HG03378 (cell line): ENCODE measurements around the gene SLC26A1.

Experiments
- ATAC-seq: cut with Tn5 transposase; IDR thresholded peaks from one replicate; pipeline ENCODE4 v1.9.1; 2021; ENCODE audit warnings: mild to moderate bottlenecking, moderate library complexity; ENCODE audit not compliant: unreplicated experiment

Gene SLC26A1

DNA sequence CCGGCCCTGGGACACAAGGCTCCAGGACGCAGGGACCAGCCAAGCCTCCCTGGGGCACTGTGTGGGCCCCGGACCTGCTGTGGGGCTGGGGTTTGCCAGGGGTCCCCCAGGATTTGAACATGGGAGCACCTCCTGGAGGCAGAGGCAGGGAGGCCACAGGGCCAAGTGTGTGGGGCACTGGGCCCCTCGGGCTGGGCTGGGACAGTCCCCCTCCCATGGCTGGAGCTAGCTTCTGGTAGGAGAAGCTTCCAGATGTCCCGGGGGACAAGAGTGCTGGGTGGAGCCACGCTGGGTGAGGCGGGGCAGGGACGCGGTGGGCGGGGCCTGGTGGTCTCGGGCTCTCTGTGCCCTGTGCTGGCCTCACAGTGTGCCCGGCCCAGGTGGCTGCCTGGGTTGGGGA lies 36.8 kb upstream of the SLC26A1 start:
- no peak for ATAC-seq

DNA sequence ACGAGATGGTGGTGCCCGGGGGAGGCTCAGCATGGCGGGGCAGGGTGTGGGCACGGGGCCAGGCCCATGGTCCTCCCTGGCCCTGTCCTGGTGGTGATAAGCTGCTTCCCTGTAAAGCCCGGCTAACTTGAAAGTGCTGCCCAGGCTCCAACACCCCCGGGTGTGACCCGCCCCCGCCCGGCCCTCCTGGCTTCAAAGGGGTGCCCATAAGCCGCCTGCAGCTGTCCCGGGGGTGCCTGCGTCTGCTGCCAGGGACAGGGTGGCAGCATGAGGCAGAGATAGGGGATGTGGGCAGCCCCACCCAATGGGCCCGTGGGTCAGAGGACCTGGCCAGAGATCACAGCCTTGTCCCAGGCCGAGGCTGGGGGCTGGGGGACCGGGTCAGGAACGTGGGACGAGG lies 36.3 kb upstream of the SLC26A1 start:
- no peak for ATAC-seq

- ATAC-seq: no peak
Measured at GRCh38 chr4:1028574-1029220, 35.5 kb upstream of the SLC26A1 start.

DNA sequence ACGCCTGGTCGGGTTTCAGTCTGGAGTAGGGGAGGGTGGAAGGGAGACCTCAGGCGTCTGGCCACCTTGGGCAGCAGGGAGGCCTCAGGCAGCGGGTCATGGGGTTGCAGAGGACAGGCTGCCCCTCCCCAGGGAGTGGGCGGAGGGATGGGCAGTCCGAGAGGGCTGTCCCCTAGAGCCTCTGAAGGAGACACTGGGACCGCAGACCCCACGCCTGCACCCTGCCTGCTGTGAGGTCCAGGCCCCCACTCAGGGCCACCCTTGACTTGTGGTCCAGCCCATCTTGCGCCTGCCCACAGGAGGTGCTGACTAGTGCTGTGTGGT lies 34.7 kb upstream of the SLC26A1 start:
- no peak for ATAC-seq

DNA sequence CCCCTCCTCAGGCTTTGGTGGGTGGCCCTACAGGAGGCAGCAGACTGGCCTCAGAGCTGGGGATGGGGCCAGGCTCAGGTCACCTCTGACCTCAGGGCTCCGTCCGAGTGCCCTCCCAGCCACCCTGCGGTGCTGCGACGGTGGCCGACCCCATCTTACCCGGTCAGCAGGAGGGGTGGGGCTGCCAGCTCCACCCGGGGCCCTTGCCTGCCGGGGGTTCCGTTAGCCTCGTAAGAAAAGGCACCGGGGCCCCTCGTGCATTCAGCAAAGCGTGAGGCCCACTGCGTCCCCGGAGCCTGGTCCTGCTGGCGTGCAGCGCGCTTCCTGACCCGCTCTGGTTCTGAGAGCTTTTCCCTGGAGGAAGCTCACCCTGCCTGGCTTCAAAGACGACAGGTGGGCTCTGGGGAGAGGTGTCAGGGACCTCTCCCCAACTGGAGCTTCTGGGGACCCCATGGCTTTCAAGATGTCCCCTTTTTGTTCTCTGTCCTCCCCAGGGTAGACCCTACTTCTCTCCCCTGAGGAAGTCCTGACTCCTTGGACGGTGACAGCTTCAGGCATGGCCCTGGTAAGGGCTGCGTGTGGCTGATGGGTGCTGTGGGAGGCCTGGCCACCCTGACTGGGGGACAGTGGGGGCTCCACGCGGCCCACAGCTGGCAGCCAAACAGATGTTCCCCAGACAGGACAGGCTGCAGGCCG lies 34.2 kb upstream of the SLC26A1 start:
- no peak for ATAC-seq

DNA sequence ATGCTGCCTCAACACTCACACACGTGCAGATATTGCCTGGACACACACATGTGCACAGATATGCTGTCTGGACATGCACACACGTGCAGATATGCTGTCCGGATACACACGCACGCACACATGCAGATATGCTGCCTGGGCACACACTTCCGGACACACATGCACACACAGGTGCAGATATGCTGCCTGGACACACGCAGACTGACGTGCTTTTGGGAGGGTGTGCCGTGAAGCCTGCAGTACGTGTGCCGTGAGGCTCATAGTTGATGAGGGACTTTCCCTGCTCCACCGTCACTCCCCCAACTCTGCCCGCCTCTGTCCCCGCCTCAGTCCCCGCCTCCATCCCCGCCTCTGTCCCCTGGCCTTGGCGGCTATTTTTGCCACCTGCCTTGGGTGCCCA lies 32.9 kb upstream of the SLC26A1 start:
- peak; percentile 60 for ATAC-seq

DNA sequence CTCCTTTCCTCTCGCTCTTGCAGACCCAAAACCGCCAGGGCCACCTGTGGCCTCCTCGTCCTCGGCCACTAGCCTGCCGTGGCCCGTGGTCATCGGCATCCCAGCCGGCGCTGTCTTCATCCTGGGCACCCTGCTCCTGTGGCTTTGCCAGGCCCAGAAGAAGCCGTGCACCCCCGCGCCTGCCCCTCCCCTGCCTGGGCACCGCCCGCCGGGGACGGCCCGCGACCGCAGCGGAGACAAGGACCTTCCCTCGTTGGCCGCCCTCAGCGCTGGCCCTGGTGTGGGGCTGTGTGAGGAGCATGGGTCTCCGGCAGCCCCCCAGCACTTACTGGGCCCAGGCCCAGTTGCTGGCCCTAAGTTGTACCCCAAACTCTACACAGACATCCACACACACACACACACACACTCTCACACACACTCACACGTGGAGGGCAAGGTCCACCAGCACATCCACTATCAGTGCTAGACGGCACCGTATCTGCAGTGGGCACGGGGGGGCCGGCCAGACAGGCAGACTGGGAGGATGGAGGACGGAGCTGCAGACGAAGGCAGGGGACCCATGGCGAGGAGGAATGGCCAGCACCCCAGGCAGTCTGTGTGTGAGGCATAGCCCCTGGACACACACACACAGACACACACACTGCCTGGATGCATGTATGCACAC lies 31.8 kb upstream of the SLC26A1 start:
- ATAC-seq: no peak

GRCh38 chr4:1023895-1024740 lies 30.9 kb upstream of the SLC26A1 start:
- no peak for ATAC-seq

DNA sequence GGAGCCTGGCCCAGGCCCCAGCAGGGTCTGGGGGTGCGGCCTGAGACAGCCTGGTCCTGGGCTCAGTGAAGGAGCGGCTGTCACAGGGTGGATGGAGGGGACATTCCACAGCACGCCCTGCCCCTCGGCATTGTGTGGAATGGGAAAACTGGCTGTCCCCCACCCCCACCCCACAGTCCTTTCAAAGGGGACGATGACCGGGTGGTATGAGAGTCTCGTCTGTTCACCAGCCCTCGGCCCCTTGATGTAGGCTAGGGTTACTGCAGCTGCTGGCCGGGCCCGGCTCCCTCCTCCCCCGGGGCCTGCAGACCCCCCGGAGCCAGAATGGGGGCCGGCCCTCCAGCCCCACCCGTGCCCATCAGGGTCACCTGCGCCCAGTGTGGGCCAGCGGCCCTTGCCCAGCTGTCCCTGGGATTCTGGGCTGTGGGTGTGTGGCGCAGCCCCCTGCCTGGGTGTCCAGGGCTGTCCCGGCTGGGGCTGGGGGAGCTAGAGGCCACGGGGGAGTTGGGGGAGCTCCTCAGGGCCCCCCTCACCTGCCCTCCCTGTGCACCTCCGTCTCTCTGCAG lies 30.0 kb upstream of the SLC26A1 start:
- no peak for ATAC-seq

GRCh38 chr4:1022739-1023066 lies 29.5 kb upstream of the SLC26A1 start:
- ATAC-seq: no peak

DNA sequence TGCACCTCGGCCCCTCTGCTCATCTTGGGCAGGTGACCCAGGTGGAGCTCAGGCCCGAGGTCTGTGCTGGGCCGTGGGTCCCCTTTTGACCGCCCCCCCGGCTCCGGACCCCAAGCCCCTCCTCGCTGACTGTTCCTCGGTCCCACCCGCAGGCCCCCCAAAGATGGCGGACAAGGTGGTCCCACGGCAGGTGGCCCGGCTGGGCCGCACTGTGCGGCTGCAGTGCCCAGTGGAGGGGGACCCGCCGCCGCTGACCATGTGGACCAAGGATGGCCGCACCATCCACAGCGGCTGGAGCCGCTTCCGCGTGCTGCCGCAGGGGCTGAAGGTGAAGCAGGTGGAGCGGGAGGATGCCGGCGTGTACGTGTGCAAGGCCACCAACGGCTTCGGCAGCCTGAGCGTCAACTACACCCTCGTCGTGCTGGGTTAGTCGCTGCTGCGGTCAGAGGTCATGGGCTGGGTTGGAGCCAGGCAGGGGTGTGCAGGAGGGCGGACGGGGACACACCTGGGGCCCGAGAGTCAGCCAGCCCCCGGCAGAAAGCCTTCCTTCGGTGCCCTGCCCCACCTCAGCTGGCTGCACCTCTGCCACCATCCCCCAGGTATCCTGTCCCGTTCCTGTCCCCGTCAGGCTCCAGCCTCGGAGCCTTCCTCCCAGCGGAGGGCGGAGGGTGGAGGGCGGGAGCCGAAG lies 29.0 kb upstream of the SLC26A1 start:
- ATAC-seq: no peak

DNA sequence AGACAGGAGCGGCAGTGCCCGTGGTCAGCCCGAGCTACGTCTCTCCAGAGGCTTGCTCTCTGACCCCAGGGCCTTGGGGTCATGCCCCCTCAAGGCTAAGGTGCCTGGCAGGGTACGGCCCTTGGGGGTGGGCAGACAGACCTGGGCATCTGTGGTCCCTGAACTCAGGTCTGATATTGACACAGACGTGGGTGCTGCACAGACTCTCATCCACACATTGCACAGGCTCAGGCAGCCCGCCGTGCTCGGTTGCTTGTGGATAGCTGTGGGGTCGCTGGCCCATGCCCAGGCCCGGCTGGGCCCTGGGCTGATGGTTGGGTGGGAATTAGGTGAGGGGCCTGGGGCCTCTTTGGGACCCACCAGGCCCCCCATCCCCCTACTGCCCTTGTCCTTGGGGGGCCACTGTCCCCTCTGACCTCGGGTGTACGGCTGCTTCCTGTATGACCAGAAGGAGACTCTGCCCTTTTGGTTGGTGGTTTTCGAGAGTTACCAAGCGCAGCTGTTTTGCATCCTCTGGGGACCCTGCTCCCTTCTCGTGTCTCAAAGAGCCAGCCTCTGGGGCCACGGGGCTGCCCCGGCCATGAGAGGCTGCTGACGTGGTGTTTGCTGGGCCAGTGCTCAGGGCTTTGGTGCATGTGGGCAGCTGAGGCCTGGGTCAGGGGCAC lies 28.3 kb upstream of the SLC26A1 start:
- peak; percentile 77 for ATAC-seq

GRCh38 chr4:1019729-1020470 lies 26.7 kb upstream of the SLC26A1 start:
- no peak for ATAC-seq

- no peak for ATAC-seq
Measured at GRCh38 chr4:1019320-1019719, 26.1 kb upstream of the SLC26A1 start.

DNA sequence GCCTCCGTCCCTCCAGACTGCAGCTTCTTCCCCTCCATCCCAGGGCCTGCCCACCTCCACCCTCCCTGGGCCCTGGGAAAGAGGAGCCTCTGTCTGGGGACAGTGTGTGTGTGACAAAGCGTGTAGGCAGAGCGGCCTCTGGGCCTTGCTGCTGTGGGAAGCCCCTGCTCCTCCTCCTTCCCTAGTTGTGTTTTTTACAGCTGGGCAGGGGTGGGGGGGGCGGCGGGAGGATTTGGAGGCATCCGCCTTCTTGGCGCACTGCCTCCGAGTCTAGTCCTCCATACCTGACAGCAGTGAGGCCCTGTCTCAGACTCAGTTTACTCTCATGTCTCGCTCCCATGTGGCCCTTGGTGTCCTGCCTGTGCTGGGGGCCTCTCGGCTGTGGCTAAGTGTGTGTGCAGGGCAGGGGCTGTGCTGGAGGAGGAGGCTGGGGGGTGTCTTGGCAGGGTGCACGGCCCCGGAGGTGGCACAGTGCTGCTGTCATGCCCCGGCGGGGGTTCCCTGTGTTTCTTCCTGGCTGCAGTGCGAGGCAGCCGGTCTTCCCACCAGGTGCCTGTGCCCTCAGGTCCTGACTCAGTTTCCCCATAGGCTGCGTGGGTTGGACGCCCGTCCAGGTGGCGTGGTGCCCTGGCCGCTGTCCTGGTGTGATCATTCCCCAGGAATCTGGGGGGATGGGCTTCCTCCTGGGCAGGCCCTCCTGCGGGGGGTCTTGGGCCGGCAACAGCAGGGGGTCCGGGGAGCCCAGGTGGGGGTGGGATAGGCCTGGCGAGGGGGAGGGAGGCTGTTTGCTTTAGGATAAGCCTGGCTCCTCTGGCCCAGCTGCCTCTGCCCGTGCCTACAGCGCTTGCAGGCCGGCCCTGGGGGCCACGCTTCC lies 25.2 kb upstream of the SLC26A1 start:
- ATAC-seq: no peak

DNA sequence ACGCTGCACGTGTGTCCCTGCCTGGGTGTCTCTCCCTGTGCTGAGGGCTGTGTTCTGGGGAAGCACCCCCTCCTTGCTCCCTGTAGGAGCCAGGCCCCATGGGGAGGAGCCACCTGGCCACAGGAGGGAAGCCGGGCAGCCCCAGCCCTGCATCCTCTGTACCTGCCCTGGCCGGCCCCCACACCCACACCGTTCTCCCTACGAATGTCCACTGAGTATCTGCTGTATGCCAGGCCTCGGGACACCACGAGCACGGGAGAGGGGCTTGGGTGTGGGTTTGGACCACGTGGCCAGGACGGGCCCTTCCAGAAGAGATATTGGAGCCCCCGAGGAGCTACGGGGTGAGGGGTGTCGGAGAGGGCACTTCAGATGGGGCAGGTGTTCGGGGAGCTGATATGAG lies 24.5 kb upstream of the SLC26A1 start:
- ATAC-seq: no peak

DNA sequence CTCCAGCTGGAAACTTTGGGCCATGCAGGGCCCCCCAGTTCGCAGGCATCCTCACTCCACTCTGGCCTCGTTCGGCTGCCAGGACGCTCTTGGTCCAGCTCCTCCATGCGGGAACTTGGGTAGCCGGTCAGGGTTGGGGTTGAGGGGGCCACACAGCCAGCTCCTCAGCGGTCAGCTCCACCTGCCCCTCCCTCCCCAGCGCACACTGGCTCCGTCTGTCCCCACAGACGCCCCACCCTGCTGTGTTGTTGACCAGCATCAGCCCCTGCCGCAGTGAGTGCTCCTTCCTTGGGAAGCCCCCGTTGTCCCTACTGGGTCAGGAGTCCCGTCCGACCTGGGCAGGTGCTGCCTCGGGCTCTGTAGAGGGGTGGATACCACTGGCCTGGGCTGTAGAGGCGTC lies 24.0 kb upstream of the SLC26A1 start:
- ATAC-seq: no peak

DNA sequence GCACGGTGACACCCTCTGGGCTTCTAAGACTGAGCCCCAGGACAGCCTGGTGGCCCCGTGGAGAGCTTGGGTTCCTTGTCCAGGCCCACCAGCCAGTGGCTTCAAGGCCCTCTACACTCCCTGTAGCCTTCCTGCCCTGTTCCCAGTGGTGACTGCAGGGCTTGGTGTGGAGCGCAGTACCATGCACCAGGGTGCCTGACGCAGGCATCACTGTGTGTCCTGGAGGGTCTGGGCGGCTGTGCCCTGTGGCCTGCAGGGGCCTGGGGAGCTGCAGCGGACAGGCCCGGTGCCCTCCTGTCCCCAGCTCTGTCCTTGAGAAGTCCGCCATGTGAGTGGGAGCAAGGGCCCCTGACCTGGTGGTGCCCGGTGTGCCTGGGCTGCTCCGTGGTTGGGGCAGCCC lies 22.5 kb upstream of the SLC26A1 start:
- ATAC-seq: no peak

- no peak for ATAC-seq
Measured at GRCh38 chr4:1015179-1015578, 22.0 kb upstream of the SLC26A1 start.
